Stimulated activated CD4-positive, alpha-beta T cell treated with anti-CD3 and anti-CD28 coated beads, Interleukin-1b, Interleukin-23, amount 100 ng/mL, for 1 hour (primary cell): ENCODE results near the gene ZMYND8.
"Not testable (repeated sequence)": the region's sequence is repeated elsewhere in the genome, so short reads cannot be mapped to it uniquely, and the experiment has no call there.

Experiments
- DNase-seq, 2 donors: peaks; one replicate each; pipeline ENCODE4 v3.0.0-alpha.2; 2020; ENCODE audit warnings: low read depth in 2 of 2

Gene ZMYND8

GRCh38 chr20:47246061-47246777 lies 110.3 kb downstream of the ZMYND8 start:
- no peak for DNase-seq

GRCh38 chr20:47245166-47245565 lies 111.3 kb downstream of the ZMYND8 start:
- DNase-seq = not testable (repeated sequence)

- no peak for DNase-seq
These were observed 112.0 kb downstream of the ZMYND8 start for GRCh38 chr20:47244451-47244850.

GRCh38 chr20:47243532-47244305 lies 112.8 kb downstream of the ZMYND8 start:
- no peak for DNase-seq

- DNase-seq = no peak
These were observed 113.5 kb downstream of the ZMYND8 start for GRCh38 chr20:47243003-47243402.

- DNase-seq = no peak
These were observed 115.1 kb downstream of the ZMYND8 start for GRCh38 chr20:47241345-47241781.

- not testable (repeated sequence) for DNase-seq
These were observed 116.4 kb downstream of the ZMYND8 start for GRCh38 chr20:47240096-47240495.

- DNase-seq = no peak
These were observed 116.8 kb downstream of the ZMYND8 start for GRCh38 chr20:47239719-47240067.

GRCh38 chr20:47238780-47239718 lies 117.5 kb downstream of the ZMYND8 start:
- DNase-seq = no peak

GRCh38 chr20:47237715-47238114 lies 118.8 kb downstream of the ZMYND8 start:
- DNase-seq = no peak

GRCh38 chr20:47236639-47236900 lies 119.9 kb downstream of the ZMYND8 start:
- DNase-seq = no peak

GRCh38 chr20:47235853-47236638 lies 120.5 kb downstream of the ZMYND8 start:
- no peak for DNase-seq

GRCh38 chr20:47235111-47235510 lies 121.4 kb downstream of the ZMYND8 start:
- no peak for DNase-seq

- no peak for DNase-seq
These were observed 122.9 kb downstream of the ZMYND8 start for GRCh38 chr20:47233333-47234188.

GRCh38 chr20:47232518-47232917 lies 124.0 kb downstream of the ZMYND8 start:
- no peak for DNase-seq

GRCh38 chr20:47231382-47232039 lies 125.0 kb downstream of the ZMYND8 start:
- no peak for DNase-seq

GRCh38 chr20:47230811-47231256 lies 125.7 kb downstream of the ZMYND8 start:
- DNase-seq = no peak

- DNase-seq = no peak
These were observed 127.8 kb downstream of the ZMYND8 start for GRCh38 chr20:47228654-47229053.

GRCh38 chr20:47227576-47227975 lies 128.9 kb downstream of the ZMYND8 start:
- DNase-seq = no peak

GRCh38 chr20:47227119-47227518 lies 129.4 kb downstream of the ZMYND8 start:
- no peak for DNase-seq
